ENCODE measurements around the gene LHFPL2. TPM values are rescaled to one million over a fixed set of nuclear protein-coding genes. Genes with fewer than 3 reads are reported as not detected.
A peak's percentile ranks its signal among the peaks of the same experiment; 100 is the strongest.

Gene LHFPL2
- total and polyA plus RNA-seq, 9 of the 15 experiments (the other 6 are each of a cell fraction or from before 2014, with no cell fraction given), result 1.0 to 6.6 (median 4.6) TPM

- TF ChIP-seq ZMIZ1 (IDR thresholded peaks at IDR 0.05; ENCODE audit: low read depth in 2 of 2, low read length in 2 of 2) (no peak), TSC22D4 (tag; IDR thresholded peaks at IDR 0.05) (no peak), ZNF444 (CRISPR knock-in tag; IDR thresholded peaks at IDR 0.05) (no peak), PTRF (tag; IDR thresholded peaks at IDR 0.05) (no peak)
Measured at GRCh38 chr5:78534905-78535200, 113.7 kb downstream of the LHFPL2 start (continued).

GRCh38 chr5:78534148-78534904 lies 114.2 kb downstream of the LHFPL2 start:
- intact Hi-C loops (cut with micrococcal nuclease) (loop anchor here (5.0 kb wide), 1 partner anchor 172 kb away; the partner anchor contains the start of gene SCAMP1), in situ Hi-C loops (cut with MboI) (loop anchor here (5.0 to 10.0 kb wide), 3 partner anchors 52 to 430 kb away; no protein-coding TSS in a partner anchor)
- no peaks in the 10 kb centered on the region for H3K9me1 ChIP-seq (ENCODE audit: control insufficient read depth, insufficient read depth, low read length)
- no peaks in the 10 kb centered on the region for H3K27me3 ChIP-seq (ENCODE audit: control insufficient read depth in 2 of 2, insufficient read depth in 2 of 2, low read length in 2 of 2)
- peak overlapping the region; percentile 26; the same call in 1 of the 3 replicates for H3K27ac ChIP-seq (ENCODE audit: extremely low read depth, low read depth, low read length)
- ChIA-PET CTCF (ENCODE audit: low intra/inter-chr PET ratio) (no interaction called here), POLR2A (interaction anchor here (0.8 to 2.0 kb wide), 4 partner anchors 8 to 31 kb away, joined by 3 to 9 read pairs (median 6); no protein-coding TSS in a partner anchor)
- H3K36me3 ChIP-seq (ENCODE audit: control insufficient read depth, insufficient read depth, low read length), result no peaks in the 10 kb centered on the region
- no peak overlapping the region for H3K4me3 ChIP-seq
- BruUV-seq (replicated peaks), result no TSS peak
- FAIRE-seq (no peak), ATAC-seq (peak; percentile 11; the same call in 2 of the 3 replicates), DNase-seq (ENCODE audit: extremely low read depth in 1 of 4, low spot score in 3 of 4) (peak in 3 of 4 experiments; percentile 15 to 30 (median 24))
- no peaks in the 10 kb centered on the region for H3K9me3 ChIP-seq (replicated peaks; ENCODE audit: control insufficient read depth, insufficient read depth, low read depth, low read length)
- peaks cover 16 to 22% of the 10 kb centered on the region in 2 experiments; a peak in 4 of 5 replicates for H3K4me1 ChIP-seq (replicated peaks in 1 of 2; ENCODE audit: control insufficient read depth in 2 of 2, insufficient read depth in 2 of 2, low read length in 2 of 2)
- H3K4me2 ChIP-seq (ENCODE audit: insufficient read depth, low read length), result peak overlapping the region; percentile 7; the same call in 1 of the 2 replicates
- no peaks in the 10 kb centered on the region for H4K20me1 ChIP-seq (replicated peaks; ENCODE audit: control insufficient read depth, insufficient read depth, low read length)
- peak overlapping the region; percentile 25 to 76; a peak in 3 of 4 replicates for H3K9ac ChIP-seq (ENCODE audit: insufficient read depth in 1 of 2, low read depth in 2 of 2, low read length in 2 of 2)
- peak overlapping the region; percentile 71 for H2AFZ ChIP-seq (ENCODE audit: low read depth, low read length)
- 51% methylated on average over 23 of the region's 24 CpGs for WGBS (ENCODE audit: insufficient coverage, low coverage, missing lambda C conversion rate)
- no peaks in the 10 kb centered on the region for H3K79me2 ChIP-seq (ENCODE audit: control insufficient read depth, insufficient read depth, low read length)
- TF ChIP-seq GATAD2B (IDR thresholded peaks at IDR 0.05; ENCODE audit: borderline replicate concordance), result no peak
- TF ChIP-seq UBTF (IDR thresholded peaks at IDR 0.05; ENCODE audit: borderline replicate concordance in 1 of 2, low read depth in 2 of 2, low read length in 2 of 2), result no peak
- TF ChIP-seq ZNF134 (CRISPR knock-in tag; conservative IDR thresholded peaks at IDR 0.05), result no peak
- no peak for TF ChIP-seq ZNF280B (CRISPR knock-in tag; IDR thresholded peaks at IDR 0.05)
- TF ChIP-seq SMARCC2 (IDR thresholded peaks at IDR 0.05; ENCODE audit: low read depth), result no peak
- TF ChIP-seq SRSF3 (IDR thresholded peaks at IDR 0.05; ENCODE audit: insufficient read depth, low read length), result 0 out of 2 replicates have a peak, but pooled peaks have one; percentile 27
- TF ChIP-seq ZNF780A (CRISPR knock-in tag; IDR thresholded peaks at IDR 0.05), result no peak
- TF ChIP-seq ARHGAP35 (IDR thresholded peaks at IDR 0.05; ENCODE audit: partially characterized antibody), result no peak

Measured in K562 (cell line).